Thoracic aorta endothelial cell (primary cell): ENCODE results near the gene IFI27L2. TPM values are rescaled to one million over a fixed set of nuclear protein-coding genes. Genes with fewer than 3 reads are reported as not detected.

ENCODE experiments used
- total RNA-seq: library from RNA; depleted of rRNA; stranded (reverse); fragments of >200 nt; gene quantifications from 2 replicates; pipeline ENCODE4 v1.2.3, GENCODE V29; 2012

Gene IFI27L2, protein sequence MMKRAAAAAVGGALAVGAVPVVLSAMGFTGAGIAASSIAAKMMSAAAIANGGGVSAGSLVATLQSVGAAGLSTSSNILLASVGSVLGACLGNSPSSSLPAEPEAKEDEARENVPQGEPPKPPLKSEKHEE
- total RNA-seq: 28.2 and 35.5 TPM in 2 replicates

DNA sequence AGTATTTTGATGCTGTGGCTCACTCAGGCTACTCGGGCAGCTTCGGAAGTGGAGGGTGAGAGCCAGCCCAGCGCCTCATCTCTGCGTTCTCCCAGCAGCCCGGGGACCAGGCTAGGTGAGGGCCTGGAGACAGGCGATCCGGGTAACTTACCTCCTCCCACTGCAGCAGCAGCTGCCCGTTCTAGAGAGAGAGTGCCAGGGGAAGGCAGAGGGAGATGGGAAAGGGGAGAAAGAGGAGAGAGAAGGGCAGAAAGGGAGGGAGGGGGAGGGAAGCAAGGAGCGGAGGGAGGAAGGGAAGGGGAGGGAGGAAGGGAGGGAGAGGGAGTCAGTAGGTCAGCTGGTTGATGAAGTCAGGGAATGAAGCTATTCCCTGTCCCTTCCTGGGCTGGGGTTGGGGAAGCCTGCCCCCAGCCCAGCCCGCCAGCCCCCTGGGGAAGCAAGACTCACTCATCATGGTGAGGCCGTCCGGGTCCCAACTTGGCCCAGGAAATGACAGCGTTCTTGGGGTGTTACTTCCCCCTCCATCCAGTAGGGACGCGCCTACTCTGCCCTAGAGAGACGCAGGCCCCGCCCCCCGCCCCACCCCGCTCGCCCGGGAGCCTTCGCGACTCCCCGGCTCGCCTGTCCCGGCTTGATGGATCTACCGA, at the start of gene IFI27L2:
IFI27L2 (minus strand) TSS at position 494 of the 647 bp plus-strand sequence; CDS start at position 454, 40 bp downstream.

GRCh38 chr14:94173885-94174603, 44.6 kb upstream of the IFI27L2 start, which contains the start of gene PPP4R4:
Gene PPP4R4, plus strand, starts transcription at chr14:94174322. Its CDS starts 144 bp downstream, at chr14:94174466.

GRCh38 chr14:94110552-94111181, 18.7 kb downstream of the IFI27L2 start, which contains the start of gene IFI27:
Gene IFI27, plus strand, starts transcription at chr14:94110736.

DNA sequence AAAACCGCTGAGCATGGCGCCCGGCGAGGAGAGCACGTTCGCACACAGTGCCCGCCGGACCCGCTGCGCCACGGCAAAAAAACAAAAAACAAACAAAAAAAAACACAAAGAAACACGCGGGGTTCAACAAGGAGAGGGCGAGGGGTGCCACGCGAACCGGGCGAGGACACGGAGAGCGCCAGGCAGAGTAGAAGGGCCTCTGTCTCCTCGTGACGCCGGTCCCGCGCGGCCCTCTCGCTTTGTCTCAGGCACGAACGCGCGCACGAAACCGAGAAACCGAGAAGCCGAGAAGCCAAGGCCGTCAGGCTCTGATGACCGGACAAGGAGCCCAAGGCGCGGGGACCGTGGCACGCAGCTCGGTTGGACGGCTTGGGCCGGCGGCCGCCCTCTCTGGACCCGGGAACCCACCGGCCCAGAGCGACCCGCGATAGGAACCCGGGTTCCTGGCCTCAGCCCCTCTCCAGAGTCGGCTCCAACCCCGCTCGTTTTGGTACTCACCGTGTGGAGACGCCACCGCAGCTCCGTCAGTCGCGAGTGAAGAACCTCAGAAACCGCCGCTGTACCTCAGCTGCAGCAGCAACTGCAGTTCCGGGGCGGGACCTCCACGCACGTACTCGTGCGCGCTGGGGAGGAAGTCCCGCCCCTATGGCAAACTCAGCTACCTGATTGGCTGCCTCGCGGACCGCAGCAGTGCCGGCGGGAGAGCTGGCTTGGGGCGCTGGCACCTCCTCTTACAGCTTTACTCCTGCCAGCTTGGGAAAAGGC, 48.6 kb downstream of the IFI27L2 start, which contains the start of the genes DDX24 and IFI27L1:
DDX24 (minus strand) TSS at position 582 of the 765 bp plus-strand sequence. CDS start 1,460 bp downstream, outside the sequence.
IFI27L1 (plus strand) TSS at position 690 of the 765 bp plus-strand sequence. CDS start 15,628 bp downstream, outside the sequence.

Other genes with a start within 250 kb of the IFI27L2 start
- gene FAM181A, start 202.3 kb downstream of the IFI27L2 start, total RNA-seq: not detected in 2 replicates
- gene ASB2, start 153.0 kb downstream of the IFI27L2 start, total RNA-seq: not detected in 2 replicates
- not detected in 2 replicates for gene CCDC197, start 132.3 kb downstream of the IFI27L2 start, total RNA-seq
- gene OTUB2, start 103.3 kb downstream of the IFI27L2 start, total RNA-seq: 0.93 and 1.8 TPM in 2 replicates
- gene DDX24, start 48.4 kb downstream of the IFI27L2 start, total RNA-seq: 136 and 145 TPM in 2 replicates
- gene IFI27L1, start 48.3 kb downstream of the IFI27L2 start, total RNA-seq: 9.3 TPM in 2 replicates
- gene IFI27, start 18.9 kb downstream of the IFI27L2 start, total RNA-seq: 294 and 346 TPM in 2 replicates
- under 0.01 TPM in 2 replicates for gene PPP4R4, start 44.7 kb upstream of the IFI27L2 start, total RNA-seq
- not detected in 2 replicates for gene SERPINA10, start 163.7 kb upstream of the IFI27L2 start, total RNA-seq
- not detected in 2 replicates for gene SERPINA6, start 193.7 kb upstream of the IFI27L2 start, total RNA-seq
- gene SERPINA2, start 237.1 kb upstream of the IFI27L2 start, total RNA-seq: not detected in 2 replicates